ENCODE measurements around the gene ASIC3.
A peak's percentile ranks its signal among the peaks of the same experiment; 100 is the strongest.

Gene ASIC3

GRCh38 chr7:151085329-151085690 lies 37.0 kb downstream of the ASIC3 start:
- Histone ChIP-seq H3K27me3 (ENCODE audit: insufficient read depth, low read length, poor library complexity, severe bottlenecking) (no peaks in the 10 kb centered on the region), H3K9me2 (replicated peaks; ENCODE audit: low read depth, low read length) (no peaks in the 10 kb centered on the region), H4K20me1 (ENCODE audit: insufficient read depth, low read length, poor library complexity, severe bottlenecking) (peaks cover 28% of the 10 kb centered on the region), H2AFZ (ENCODE audit: low read length) (0 out of 2 replicates have a peak overlapping the region, but pooled peaks have one; percentile 97), H3K9ac (ENCODE audit: low read depth, low read length, poor library complexity, severe bottlenecking) (peak overlapping the region; percentile 79), H3K4me3 (ENCODE audit: low read length, poor library complexity, severe bottlenecking) (peak overlapping the region; percentile 75), H3K4me1 (ENCODE audit: insufficient read depth, low read length, poor library complexity, severe bottlenecking) (peaks cover 45% of the 10 kb centered on the region), H3K4me2 (ENCODE audit: low read depth, low read length, poor library complexity, severe bottlenecking) (peak overlapping the region; percentile 92), H3K9me3 (ENCODE audit: insufficient read depth, low read depth, low read length) (no peaks in the 10 kb centered on the region), H3F3A (ENCODE audit: low read depth) (no peaks in the 10 kb centered on the region), H3K79me2 (ENCODE audit: insufficient read depth, low read length) (peaks cover 61% of the 10 kb centered on the region), H3K36me3 (ENCODE audit: insufficient read depth, low read length) (no peaks in the 10 kb centered on the region)
- TF ChIP-seq CTCF (conservative IDR thresholded peaks at IDR 0.05; ENCODE audit: low read length) (no peak), EZH2phosphoT487 (IDR thresholded peaks at IDR 0.05; ENCODE audit: borderline replicate concordance) (no peak)

DNA sequence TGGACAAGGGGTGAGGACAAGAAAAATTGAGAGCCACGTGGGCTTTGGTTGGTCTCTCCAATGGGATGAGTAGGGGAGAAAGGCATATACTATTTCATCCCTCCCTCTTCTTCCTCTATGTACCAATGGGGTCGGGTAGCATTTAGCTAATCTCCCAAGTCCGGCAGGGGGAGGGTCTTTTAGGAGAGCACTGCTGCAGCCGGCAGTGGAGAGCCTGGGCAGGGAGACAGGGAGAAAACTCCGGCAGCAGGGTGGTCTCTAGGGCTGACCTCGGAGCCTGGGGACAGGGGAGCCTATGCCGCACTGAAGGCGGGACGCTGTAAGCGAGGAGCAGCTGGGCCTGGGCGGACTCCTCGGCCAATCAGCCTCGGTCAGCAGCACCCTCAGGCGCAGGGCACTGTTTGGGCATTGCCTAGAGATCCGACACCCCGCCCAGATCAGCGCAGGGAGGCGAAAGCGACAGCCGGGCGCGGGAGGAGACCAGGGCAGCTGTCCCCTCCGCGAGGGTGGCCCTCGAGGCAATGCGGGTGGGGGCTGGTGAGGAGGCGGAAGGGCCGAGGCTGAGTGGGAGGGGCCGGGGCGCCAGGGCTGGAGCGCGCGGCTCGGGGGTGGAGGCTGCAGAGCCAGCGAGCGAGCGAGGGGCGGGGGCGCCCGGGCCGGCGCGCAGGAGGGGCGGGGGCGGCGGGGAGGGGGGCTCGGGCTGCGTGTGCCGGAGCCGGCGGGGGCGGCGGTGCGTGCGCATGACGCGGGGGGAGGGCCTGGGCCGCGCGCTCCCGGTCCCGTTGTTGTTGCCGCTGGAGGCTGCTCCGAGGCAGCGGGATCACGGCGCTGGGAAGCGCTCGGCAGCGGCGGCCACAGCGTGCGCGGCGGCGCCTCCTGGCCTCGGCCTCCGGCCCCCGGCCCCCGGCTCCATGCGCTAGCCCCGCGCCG lies 37.6 kb downstream of the ASIC3 start, which contains the start of gene AGAP3:
TSS of gene AGAP3 (plus strand) at position 785 of the 930 bp plus-strand sequence. CDS start 267 bp downstream, outside the sequence.
- Histone ChIP-seq H3K9me2 (replicated peaks; ENCODE audit: low read depth, low read length) (no peaks in the 10 kb centered on the region), H3K4me3 (ENCODE audit: low read length, poor library complexity, severe bottlenecking) (peak within 1 kb of the TSS; percentile 94), H3K27me3 (ENCODE audit: insufficient read depth, low read length, poor library complexity, severe bottlenecking) (no peaks in the 10 kb centered on the region), H4K20me1 (ENCODE audit: insufficient read depth, low read length, poor library complexity, severe bottlenecking) (peaks cover 29% of the 10 kb centered on the region), H3F3A (ENCODE audit: low read depth) (no peaks in the 10 kb centered on the region), H3K4me2 (ENCODE audit: low read depth, low read length, poor library complexity, severe bottlenecking) (peak within 1 kb of the TSS; percentile 98), H3K4me1 (ENCODE audit: insufficient read depth, low read length, poor library complexity, severe bottlenecking) (peaks cover 45% of the 10 kb centered on the region), H2AFZ (ENCODE audit: low read length) (peak within 1 kb of the TSS; percentile 97), H3K79me2 (ENCODE audit: insufficient read depth, low read length) (peaks cover 63% of the 10 kb centered on the region), H3K9me3 (ENCODE audit: insufficient read depth, low read depth, low read length) (no peaks in the 10 kb centered on the region), H3K9ac (ENCODE audit: low read depth, low read length, poor library complexity, severe bottlenecking) (peak within 1 kb of the TSS; percentile 89), H3K36me3 (ENCODE audit: insufficient read depth, low read length) (no peaks in the 10 kb centered on the region)
- no peak for TF ChIP-seq CTCF (conservative IDR thresholded peaks at IDR 0.05; ENCODE audit: low read length)
- TF ChIP-seq EZH2phosphoT487 (IDR thresholded peaks at IDR 0.05; ENCODE audit: borderline replicate concordance): no peak

- peak overlapping the region; percentile 93 for H2AFZ ChIP-seq (ENCODE audit: low read length)
- peak overlapping the region; percentile 98 for H3K4me2 ChIP-seq (ENCODE audit: low read depth, low read length, poor library complexity, severe bottlenecking)
- no peaks in the 10 kb centered on the region for H3K9me2 ChIP-seq (replicated peaks; ENCODE audit: low read depth, low read length)
- peaks cover 64% of the 10 kb centered on the region for H3K79me2 ChIP-seq (ENCODE audit: insufficient read depth, low read length)
- H3K4me3 ChIP-seq (ENCODE audit: low read length, poor library complexity, severe bottlenecking): peak overlapping the region; percentile 94
- peaks cover 44% of the 10 kb centered on the region for H3K4me1 ChIP-seq (ENCODE audit: insufficient read depth, low read length, poor library complexity, severe bottlenecking)
- H3K36me3 ChIP-seq (ENCODE audit: insufficient read depth, low read length): no peaks in the 10 kb centered on the region
- peak overlapping the region; percentile 89 for H3K9ac ChIP-seq (ENCODE audit: low read depth, low read length, poor library complexity, severe bottlenecking)
- no peaks in the 10 kb centered on the region for H3K9me3 ChIP-seq (ENCODE audit: insufficient read depth, low read depth, low read length)
- TF ChIP-seq CTCF (conservative IDR thresholded peaks at IDR 0.05; ENCODE audit: low read length) (no peak), EZH2phosphoT487 (IDR thresholded peaks at IDR 0.05; ENCODE audit: borderline replicate concordance) (no peak)
- H3F3A ChIP-seq (ENCODE audit: low read depth): no peaks in the 10 kb centered on the region
- no peaks in the 10 kb centered on the region for H3K27me3 ChIP-seq (ENCODE audit: insufficient read depth, low read length, poor library complexity, severe bottlenecking)
- H4K20me1 ChIP-seq (ENCODE audit: insufficient read depth, low read length, poor library complexity, severe bottlenecking): peaks cover 37% of the 10 kb centered on the region
Measured at GRCh38 chr7:151086802-151087244, 38.5 kb downstream of the ASIC3 start.
